GM21528 (cell line): ENCODE data around the gene SLC9A9.
"Not testable (repeated sequence)": the region's sequence is repeated elsewhere in the genome, so short reads cannot be mapped to it uniquely, and the experiment has no call there.

Experiments
- ATAC-seq: cut with Tn5 transposase; IDR thresholded peaks from one replicate; pipeline ENCODE4 v1.9.1; 2021; ENCODE audit warnings: mild to moderate bottlenecking, moderate library complexity; ENCODE audit not compliant: unreplicated experiment, low FRiP score

SLC9A9 gene

DNA sequence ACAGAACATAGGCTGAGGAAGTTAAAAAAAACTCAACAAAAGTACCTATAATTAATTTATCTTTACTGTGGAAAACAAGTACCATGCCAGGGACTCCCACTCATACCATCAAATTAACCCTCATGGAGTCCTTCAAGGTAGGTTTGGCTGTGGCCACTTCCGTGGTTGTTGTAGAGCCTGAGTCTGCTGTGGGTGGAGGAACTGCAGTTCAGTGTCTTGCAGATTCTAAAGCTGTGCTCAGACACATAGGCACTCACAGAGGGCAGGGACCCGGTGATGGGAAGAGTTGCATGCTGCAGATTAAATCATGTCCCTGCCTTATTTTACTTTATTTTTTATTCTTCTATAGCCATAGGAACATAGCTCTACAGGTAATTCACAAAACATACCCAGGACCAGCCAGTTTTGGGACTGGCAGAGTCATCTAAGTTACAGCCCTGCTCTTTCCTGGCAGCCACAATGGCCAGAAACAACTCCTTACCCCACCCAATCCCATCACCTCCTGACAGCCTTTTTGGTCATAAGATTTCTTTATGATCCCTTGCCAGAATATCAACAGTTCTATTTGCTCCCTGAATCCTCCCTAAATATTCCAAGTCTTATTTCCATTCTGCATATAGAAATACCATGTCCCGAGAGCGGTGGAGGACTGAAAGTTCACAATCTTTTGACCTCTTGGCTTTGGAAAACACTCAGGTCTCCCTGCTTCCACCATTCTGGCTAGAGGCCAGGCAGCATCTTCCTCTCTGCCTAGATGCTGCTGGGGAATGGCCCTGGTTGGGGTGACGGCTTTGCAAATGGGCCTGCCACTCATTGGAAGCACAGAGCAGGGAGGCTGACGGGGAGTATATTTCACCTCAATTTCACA is 535.0 kb downstream of the SLC9A9 start:
- no peak for ATAC-seq

DNA sequence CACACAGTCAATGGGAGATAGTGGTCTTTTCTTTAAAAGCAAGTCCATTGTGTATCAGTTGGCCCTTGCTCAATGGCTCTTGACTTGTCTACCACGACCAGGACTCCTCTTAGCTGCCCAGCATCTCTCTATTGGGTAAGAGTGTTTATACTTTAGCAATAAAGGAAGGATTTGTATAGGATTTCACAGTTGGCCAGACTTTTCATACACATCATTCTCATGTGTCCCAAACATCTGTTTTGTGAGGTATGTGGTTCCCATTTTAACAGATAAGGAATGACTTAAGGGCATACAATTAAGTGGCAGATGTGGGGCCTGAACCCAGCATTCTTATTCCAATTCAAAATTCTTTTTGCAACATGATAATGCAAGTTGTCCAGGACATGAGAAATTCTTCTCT is 537.2 kb downstream of the SLC9A9 start:
- no peak for ATAC-seq

DNA sequence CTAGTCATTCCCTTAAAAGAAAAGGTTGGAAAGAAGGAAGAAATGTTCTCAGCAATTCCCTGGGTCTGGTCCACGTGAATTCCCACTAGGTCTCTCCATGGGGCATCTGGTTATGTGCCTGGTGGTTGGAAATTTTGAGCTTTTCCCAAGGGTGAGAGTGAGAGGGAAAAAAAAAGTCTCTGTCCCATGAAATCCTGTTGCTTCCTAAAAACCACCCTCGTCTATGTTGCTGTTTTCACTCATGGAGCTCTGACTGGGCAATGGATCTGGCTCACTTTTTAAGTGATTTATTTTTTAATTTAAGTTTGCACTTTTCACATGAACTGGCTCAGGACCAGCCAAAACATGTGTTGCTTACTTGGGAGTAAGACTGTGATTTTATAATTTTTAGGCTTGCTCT is 538.6 kb downstream of the SLC9A9 start:
- ATAC-seq, result no peak

DNA sequence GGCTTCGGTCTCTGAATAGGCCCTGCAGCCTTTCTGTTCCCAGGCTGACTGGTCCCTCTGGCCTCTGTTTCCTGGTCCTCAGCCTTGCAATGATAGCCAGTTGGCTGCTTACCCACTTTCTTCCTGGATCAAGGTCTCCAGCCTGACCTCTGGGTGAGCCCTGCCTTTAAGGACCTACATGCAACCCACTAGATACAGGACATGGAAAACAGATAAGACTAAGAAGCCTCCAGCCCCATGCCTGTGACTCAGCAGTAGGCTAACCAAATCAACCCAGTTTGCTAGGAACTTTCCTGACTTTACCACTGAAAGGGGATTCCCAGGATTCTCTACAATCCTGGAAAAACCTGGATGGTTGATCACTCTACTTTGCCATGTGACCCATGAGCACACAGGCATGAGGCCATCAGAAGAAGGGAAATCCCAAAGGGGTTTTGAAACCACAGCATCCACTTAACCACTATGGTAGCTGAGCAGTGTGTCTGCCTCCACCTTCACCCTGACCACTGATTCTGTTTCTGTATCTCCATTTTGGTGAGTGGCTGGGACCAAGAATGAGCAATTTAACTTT is 540.6 kb downstream of the SLC9A9 start:
- ATAC-seq, result no peak

DNA sequence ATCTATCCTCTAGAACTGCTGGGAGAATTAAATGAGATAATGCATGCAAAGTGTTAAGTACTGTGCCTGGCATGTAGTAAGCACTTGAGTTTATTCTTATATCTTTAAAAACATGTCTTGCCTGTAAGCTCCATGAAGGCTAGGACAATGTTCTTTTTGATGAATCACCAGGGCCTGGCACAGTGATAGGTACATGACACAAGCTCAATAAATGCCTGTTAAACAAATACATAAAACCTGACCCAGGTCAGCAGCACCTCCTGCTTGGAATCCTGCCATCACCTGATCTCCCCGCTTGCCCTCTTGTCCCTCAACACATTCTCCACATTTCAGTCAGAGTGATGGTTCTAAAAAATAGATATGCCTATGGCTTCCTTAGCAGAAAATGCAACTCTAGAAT is 541.9 kb downstream of the SLC9A9 start:
- no peak for ATAC-seq

DNA sequence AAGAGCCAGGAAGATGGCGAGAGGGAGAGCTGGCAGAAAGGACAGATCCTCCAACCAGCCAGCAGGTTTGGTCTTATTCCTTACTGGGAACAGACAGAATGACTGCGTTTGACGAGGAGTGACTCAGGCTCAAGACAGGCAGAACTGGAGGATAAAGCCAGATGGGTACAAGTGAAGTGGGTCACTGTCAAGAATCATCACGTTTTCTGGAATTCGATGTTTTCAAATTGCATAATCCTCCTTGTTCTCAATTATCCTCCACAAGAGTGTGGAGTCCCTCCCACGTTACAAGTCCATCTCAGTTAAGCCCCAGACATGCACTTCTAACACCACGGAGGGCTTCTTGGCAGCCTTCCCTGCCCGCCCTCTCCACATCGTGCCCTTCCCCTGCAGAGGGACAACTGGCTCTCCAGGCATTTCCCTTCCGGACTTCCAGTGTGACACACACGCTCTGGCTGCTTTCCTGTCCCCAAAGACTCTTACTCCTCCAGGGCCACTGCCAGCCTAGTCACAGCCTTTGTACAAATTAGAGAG is 545.6 kb downstream of the SLC9A9 start:
- no peak for ATAC-seq

DNA sequence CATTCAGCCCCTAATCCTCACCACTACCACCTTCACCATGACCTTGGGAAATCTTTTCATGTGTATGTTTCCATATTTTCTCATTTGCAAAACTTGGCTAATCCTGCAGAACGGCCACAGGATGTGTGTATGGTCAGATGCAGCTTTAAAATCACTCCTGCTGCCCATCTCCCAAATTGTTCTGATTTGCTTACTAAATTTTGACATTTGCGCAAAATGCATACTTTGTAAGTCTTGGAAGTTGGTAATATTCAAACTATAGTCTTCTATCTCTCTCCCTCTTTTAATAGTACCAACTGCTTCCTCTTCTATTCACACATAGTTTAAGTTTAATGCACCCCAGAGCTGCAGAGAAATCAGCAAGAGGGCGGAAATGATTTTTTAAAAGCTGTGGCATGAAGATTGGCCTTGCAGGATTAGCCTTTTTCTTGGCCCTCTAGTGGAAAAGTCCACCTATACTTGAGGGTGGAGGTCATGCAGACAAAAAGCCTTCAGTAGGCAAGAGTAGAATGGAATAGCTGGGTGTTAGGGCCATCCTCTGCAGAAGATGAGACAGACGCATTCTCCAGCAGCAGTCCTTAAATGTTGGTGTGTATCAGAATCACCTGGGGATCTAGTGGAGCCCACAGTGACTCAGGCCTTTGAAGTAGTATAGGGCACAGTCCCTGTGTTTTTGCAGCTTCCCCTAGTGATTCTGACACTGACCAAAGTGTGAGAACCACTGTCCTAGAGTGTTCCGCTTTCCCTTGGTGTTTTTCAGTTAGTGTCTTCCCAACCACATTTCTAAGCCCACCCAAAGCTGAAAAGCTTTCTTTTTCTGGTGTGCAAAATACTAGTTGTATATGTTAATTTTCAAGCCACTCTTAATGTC is 547.0 kb downstream of the SLC9A9 start:
- ATAC-seq, result no peak

DNA sequence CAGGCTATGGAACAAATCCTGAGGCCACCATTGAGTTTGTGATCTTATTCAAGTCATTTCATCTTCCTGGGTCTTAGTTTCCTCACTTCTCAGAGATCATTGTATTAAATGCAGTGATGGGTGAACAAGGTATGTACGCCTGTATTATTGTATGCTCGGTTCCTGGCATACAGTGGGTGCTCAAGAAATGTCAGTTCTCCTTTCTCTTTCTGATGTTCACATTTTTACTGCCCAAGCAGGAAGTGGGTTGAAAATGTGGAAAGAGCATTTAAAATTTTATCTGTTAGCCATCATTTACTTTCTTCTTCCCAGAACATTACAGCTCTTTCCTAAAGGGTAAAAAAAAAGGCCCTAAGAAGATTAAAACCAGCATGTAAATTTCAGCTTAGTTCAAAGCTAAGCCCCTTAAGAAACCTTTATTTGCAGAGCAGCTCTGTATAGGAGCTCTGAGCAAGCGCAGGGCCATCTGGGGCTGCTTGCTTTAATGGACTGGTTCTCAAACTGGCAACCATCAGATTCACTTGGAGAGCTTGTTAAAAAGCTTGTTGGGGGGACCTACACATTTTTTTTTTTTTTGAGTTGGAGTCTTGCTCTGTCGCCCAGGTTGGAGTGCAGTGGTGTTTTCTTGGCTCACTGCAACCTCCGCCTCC is 549.3 kb downstream of the SLC9A9 start:
- no peak for ATAC-seq

DNA sequence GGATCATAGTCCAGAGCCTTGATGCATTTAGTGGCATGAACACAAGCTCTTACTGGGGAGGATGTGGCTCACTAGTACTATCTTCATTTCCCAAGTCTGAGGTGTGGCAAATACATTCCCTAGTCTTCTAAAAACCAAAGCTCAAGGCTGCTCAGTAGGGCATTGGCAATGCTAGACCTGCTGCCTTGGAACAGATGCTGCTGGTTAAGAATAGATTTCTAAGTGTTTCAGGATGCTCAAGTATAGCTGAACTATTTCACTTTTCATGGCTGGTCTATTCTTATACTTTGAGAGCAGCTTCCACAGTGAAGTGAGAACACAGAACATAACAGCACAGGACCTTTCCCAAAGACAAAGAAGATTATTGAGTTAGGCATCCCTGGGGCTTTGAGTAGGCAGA is 549.9 kb downstream of the SLC9A9 start:
- no peak for ATAC-seq

DNA sequence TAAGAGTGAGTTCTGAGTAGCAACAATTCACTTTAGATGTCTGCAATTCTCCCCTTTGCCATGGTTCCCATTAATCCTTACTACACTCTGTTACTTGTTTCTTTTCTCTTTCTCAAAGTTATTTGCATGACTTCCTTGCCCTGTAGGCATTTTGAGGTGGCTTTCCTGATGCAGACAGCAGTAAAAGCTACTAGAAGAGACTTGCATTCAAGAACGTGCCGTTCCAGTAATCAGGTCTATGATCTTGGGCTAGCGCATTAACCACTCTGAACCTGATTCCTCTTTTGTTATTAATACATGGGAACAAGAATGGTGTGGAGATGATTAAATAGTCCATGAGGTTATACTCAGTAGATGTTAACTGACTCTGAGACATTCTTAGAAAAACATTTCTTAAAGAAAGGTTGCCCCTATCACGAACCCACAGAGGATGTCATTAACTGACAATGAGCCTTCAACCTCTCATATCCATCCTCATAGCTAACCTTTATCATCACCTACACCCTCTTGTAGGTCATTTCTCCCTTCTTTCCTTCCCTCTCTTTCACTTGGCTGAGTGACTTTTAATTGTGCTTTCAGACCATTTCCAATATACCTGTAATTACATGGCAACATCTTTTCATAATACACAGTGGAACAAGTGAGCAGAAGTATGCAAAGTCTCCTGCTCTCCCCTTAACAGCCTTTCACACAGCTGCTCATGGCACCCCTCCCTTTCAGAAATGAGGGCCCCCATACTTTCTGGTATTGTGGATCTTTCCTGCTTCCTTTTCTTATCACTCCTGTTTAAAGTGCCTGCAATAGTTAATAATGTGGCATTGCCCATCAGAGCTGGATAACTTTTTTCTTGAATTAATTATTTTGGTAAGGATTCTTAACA is 552.8 kb downstream of the SLC9A9 start:
- ATAC-seq, result no peak

DNA sequence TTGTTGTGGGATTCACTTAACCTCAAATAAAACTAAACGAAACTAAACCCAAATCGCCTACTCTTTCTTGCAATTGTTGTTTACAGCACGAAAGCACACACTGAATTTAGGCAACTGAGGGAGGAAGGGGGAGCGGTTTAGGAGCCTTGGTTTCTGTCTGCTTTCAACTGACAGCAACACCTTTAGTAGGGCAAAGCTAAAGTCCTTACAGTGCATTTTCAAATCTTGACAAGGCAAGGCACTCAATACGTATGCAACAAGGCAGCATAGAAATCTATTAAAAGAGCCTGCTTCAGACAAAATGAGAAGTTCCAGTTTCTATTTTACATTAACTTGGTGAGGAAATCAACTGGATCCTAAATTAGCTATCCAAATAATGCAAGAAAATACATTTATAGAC is 554.1 kb downstream of the SLC9A9 start:
- peak; percentile 54 for ATAC-seq

DNA sequence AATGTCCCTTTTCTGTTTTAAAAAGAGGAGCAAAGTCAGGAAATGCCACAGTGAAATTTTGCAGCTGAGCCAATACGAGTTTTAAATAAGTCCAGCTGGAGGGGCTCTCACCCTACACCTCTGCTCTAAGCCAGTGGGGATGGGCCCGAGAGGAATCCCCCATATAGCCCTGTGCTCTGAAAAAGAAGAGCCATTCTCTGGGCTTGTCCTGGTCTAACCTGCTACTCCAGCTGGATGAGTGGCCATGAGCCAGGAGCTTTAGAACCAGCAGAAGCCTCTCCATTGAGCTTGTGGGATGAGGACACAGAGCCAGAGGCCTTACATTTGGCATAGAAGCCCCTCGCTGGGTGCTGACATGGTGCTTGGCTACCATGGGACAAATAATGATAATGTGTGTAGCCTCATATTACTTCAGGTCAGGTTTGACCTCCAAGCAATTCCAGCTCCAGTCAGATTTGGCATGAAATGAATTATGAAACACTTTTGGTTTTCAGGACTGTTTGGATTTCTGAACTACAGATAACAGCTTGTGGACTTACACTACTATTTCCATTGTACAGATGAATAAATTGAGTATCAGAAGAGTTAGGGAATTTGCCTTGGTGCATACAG is 556.3 kb downstream of the SLC9A9 start:
- no peak for ATAC-seq

DNA sequence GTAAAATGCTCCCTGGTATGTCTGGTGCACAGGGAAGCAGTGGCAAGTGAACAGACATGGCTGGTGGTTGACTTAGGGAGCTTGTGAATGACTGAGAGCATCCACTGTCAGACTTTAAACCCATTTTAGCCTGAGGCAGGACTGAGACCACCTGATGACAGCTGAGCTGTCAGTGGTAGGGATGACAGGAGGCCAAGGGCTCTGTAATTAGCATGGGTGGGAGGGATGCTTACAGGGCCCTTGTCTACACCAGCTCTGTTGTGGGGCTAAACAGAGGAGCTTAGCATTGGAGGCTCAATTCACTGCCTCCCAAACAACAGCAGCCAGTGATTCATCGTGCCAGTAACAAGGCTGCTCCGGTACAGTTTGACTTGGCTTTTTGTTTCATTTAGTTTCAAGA is 559.3 kb downstream of the SLC9A9 start:
- no peak for ATAC-seq

DNA sequence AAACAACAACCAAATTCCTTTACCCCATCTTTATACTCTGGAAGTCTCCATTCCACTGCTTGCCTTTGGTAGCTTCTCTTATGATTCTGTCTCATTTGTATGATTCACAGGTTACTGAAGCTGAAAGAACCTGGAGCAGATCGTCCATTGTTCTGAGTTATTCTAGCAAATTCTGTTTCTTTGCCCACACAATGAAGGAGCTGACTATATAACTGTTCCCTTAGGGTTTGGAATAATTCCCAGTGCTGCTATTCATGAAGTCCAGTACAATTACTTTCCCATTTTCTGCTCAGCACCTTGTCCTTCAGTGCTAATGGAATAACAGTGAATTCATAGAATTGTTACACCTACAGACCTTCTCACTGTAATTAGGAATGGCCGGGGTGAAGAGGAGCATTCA is 560.9 kb downstream of the SLC9A9 start:
- no peak for ATAC-seq

DNA sequence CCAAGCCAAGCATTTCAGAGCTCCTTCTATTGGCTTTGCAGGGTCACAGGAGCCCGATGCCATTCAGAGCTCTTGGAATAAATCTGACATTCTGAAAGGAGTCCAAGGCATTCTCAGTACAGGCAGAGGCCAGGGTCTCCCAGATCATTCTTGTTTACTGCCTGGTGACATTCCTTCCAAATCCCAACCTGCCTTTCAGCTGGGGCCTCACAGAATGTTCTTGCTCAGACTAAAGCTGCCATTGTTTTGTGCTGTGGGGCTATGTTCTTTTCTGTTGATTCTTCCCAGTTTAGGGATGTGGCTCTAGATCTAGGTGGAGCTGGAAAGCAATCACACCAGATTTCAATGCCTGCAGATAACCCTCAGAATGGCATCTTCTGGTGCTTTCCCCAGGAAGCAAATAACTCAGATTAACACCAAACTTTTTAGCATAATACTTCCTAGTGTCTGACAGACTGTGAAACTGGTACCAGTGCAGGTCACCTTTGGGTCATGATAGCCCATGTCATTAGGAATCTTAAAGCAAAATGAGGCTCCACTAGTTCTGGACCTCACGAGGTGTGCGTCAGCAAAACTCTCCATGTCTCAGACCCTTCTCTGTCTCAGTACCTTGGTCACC is 561.8 kb downstream of the SLC9A9 start:
- no peak for ATAC-seq

DNA sequence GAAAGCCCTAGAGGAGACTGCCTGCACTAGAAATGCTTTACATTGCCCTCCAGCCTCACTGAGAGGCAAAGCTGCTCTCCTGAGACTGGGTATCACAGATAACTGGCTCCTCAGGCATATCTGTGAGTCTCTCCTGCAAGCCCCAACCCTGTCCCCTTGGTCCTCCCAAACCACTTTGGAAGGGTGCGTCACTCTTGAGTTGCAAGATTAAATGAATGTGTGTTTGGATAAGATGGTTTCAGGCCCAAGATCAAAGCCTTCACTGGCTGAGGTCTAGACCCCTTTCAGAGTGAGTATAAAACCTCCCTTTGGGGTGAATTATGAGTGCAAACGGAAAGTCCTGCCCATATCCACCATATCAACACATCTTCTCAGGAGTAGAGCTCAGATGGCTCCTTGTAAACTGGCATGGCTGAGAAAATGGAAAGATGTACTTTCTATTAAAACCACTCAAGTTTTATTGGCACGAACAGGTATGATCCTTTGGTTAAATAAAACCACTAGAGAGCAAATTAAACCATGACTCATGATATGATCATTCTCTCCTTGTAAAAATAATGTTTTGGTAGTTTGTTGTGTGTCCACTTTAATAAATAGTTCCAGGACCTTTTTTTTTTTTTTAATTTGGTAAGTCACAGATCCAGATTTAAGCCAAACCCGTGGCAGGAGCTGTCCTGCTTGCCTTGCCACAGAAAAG is 564.7 kb downstream of the SLC9A9 start:
- ATAC-seq, result no peak

DNA sequence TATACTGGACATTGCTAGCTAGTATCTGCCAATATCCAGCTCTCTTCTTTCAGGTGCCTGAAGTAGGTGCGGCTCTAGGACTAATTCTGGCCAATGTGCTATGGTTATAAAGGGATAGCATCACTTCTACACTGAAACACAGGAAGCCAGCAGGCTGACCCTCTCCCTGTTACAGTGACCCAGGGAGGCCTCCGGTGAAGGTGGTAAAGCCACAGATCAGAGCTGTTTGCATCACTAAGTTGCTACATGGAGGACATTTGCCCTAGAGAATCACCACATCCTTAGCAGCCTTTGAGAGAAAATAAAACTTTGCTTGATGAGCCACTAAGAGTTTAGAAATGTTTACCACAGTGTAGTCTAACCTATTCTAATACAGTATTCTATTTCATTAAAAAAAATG is 567.3 kb downstream of the SLC9A9 start:
- ATAC-seq, result no peak

DNA sequence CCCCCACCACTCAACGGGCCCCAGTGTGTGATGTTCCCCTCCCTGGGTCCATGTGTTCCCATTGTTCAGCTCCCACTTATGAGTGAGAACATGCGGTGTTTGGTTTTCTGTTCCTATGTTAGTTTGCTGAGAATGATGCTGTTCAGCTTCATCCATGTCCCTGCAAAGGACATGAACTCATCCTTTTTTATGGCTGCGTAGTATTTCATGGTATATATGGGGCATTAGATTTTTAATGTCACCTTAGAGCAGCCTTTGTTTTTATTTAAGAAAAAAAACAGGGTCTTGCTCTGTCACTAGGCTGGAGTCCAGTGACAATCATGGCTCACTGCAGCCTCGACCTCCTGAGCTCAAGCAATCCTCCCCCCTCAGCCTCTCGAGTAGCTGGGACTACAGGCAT is 568.7 kb downstream of the SLC9A9 start:
- ATAC-seq, result not testable (repeated sequence)
